B cell (primary cell): ENCODE measurements around the gene ZNF146. TPM values are rescaled to one million over a fixed set of nuclear protein-coding genes. Genes with fewer than 3 reads are reported as not detected.

Source experiments
- ATAC-seq: fragments of 200-7000 bp; cut with Tn5 transposase; one replicate; pipeline ENCODE4 v1.10.0; 2021; ENCODE audit warnings: low read depth, mild to moderate bottlenecking, moderate number of reproducible peaks, moderate library complexity
- CTCF ChIA-PET: fragments of 350-600 bp; sonication (Branson Sonifier 250); formaldehyde crosslinking; loops from one replicate; lab custom pipeline; 2021; ENCODE audit warnings: antibody characterized with exemption, inconsistent platforms; lab: Charles Lee
- POLR2A ChIA-PET: fragments of 350-600 bp; sonication (Branson Sonifier 250); formaldehyde crosslinking; loops from one replicate; lab custom pipeline; 2021; ENCODE audit warnings: antibody characterized with exemption; lab: Charles Lee
- DNase-seq: peaks from one replicate; pipeline ENCODE4 v3.0.0; 2013
- H2AFZ ChIP-seq: 2 replicates; pipeline ENCODE4 v1.6.1; 2012; ENCODE audit warnings: mild to moderate bottlenecking, low read depth, low read length; ENCODE audit not compliant: insufficient read depth, poor library complexity, severe bottlenecking
- H3K27ac ChIP-seq, 2 donors: 1 replicate in 1 of 2; 2 replicates in 1 of 2; pipeline ENCODE4 v1.5.1; 2012 to 2013; ENCODE audit warnings: low read length in 2 of 2, mild to moderate bottlenecking in 2 of 2, moderate library complexity in 1 of 2
- H3K27me3 ChIP-seq, 4 experiments: fragments of 200-600 bp in 1 of 4; sonication (generic) in 1 of 4; replicated peaks in 1 of 4; 1 replicate in 2 of 4; 2 replicates in 2 of 4; pipeline versions ENCODE4 v1.6.1 to v1.7.0; 2013 to 2016; ENCODE audit warnings: low read length in 3 of 4, mild to moderate bottlenecking in 2 of 4, mixed read lengths in 1 of 4, moderate library complexity in 1 of 4; ENCODE audit not compliant: insufficient read depth in 4 of 4, control insufficient read depth in 3 of 4; ENCODE audit errors: control extremely low read depth in 1 of 4
- H3K36me3 ChIP-seq, 2 experiments: replicated peaks in 1 of 2; 1 replicate in 1 of 2; 2 replicates in 1 of 2; pipeline versions ENCODE4 v1.6.1 to v1.7.1; 2013; ENCODE audit warnings: low read length in 1 of 2; ENCODE audit not compliant: insufficient read depth in 2 of 2, control insufficient read depth in 1 of 2; ENCODE audit errors: control extremely low read depth in 1 of 2, extremely low read depth in 1 of 2
- H3K4me1 ChIP-seq, 2 donors: fragments of 200-600 bp in 1 of 2; sonication (generic) in 1 of 2; 1 replicate in 1 of 2; 2 replicates in 1 of 2; pipeline versions ENCODE4 v1.5.1 to v1.6.1; 2013 to 2017; ENCODE audit warnings: low read length in 2 of 2; ENCODE audit not compliant: control insufficient read depth in 2 of 2, insufficient read depth in 2 of 2
- H3K4me2 ChIP-seq: replicated peaks from 2 replicates; pipeline ENCODE3; 2012; ENCODE audit warnings: mild to moderate bottlenecking, low read depth, low read length; ENCODE audit not compliant: poor library complexity, severe bottlenecking
- H3K4me3 ChIP-seq, 5 experiments: fragments of 200-600 bp in 1 of 5; sonication (generic) in 1 of 5; 1 replicate in 3 of 5; 2 replicates in 2 of 5; pipeline versions ENCODE4 v1.5.1 to v1.7.0; 2011 to 2016; ENCODE audit warnings: low read length in 4 of 5, mild to moderate bottlenecking in 4 of 5, low read depth in 2 of 5, control low read depth in 1 of 5, moderate library complexity in 1 of 5; ENCODE audit not compliant: insufficient read depth in 1 of 5; ENCODE audit errors: control extremely low read depth in 1 of 5, extremely low read depth in 1 of 5
- H3K79me2 ChIP-seq: fragments of 200-600 bp; sonication (generic); one replicate; pipeline ENCODE4 v1.6.0; 2016; ENCODE audit warnings: low read length; ENCODE audit not compliant: control insufficient read depth, insufficient read depth
- H3K9ac ChIP-seq: fragments of 200-600 bp; sonication (generic); 2 replicates; pipeline ENCODE4 v1.6.1; 2017; ENCODE audit warnings: mild to moderate bottlenecking, low read length, moderate library complexity
- H3K9me3 ChIP-seq, 3 donors: one replicate each; pipeline versions ENCODE4 v1.6.1 to v1.7.1; 2013; ENCODE audit warnings: low read length in 2 of 3; ENCODE audit not compliant: control insufficient read depth in 2 of 3, insufficient read depth in 1 of 3; ENCODE audit errors: control extremely low read depth in 1 of 3
- H4K20me1 ChIP-seq: 2 replicates; pipeline ENCODE4 v1.6.0; 2012; ENCODE audit warnings: mild to moderate bottlenecking, low read length; ENCODE audit not compliant: insufficient read depth, control insufficient read depth, poor library complexity, severe bottlenecking
- H3K27ac Mint-ChIP-seq: one replicate; pipeline ENCODE4 v1.8.0; 2021; ENCODE audit warnings: mixed read lengths
- H3K27me3 Mint-ChIP-seq: one replicate; pipeline ENCODE4 v1.8.0; 2021; ENCODE audit warnings: mixed read lengths
- H3K4me1 Mint-ChIP-seq: one replicate; pipeline ENCODE4 v1.8.0; 2021; ENCODE audit warnings: mixed read lengths
- H3K4me3 Mint-ChIP-seq: one replicate; pipeline ENCODE4 v1.8.0; 2021; ENCODE audit warnings: mixed read lengths
- H3K9me3 Mint-ChIP-seq: one replicate; pipeline ENCODE4 v1.8.0; 2022; ENCODE audit warnings: mixed read lengths; ENCODE audit not compliant: insufficient read depth
- CTCF ChIP-seq: fragments of 200-600 bp; IDR thresholded peaks from one replicate; pipeline ENCODE4 v1.8.0; 2022; ENCODE audit warnings: antibody characterized with exemption, mild to moderate bottlenecking
- EZH2 ChIP-seq: IDR thresholded peaks from 2 replicates; pipeline ENCODE4 v1.6.1; 2012; ENCODE audit warnings: borderline replicate concordance, low read depth, mild to moderate bottlenecking, moderate library complexity, low read length; ENCODE audit not compliant: insufficient read depth, poor library complexity, severe bottlenecking
- WGBS: methylation state at CpG from one replicate; pipeline ENCODE4 v1.1.5; 2013; ENCODE audit warnings: missing lambda C conversion rate; ENCODE audit not compliant: insufficient coverage; 5-methylcytosine and 5-hydroxymethylcytosine counted together
- intact Hi-C: fragments of 100-400 bp; cut with micrococcal nuclease; formaldehyde crosslinking; loops from one replicate; pipeline ENCODE4 v1.10.0; 2022
- polyA plus RNA-seq: library from polyadenylated mRNA; depleted of rRNA; stranded (reverse); fragments of >200 nt; gene quantifications from 2 replicates; pipeline ENCODE4 v1.2.3, GENCODE V29; 2012
- total RNA-seq, 2 donors: library from RNA; stranded (reverse); fragments of 120-200 nt in 1 of 2; gene quantifications; 1 replicate in 1 of 2; 2 replicates in 1 of 2; pipeline versions ENCODE4 v1.2.3 to v1.2.4, GENCODE V29; 2013 to 2022

Gene ZNF146
- total and polyA plus RNA-seq, 2 donors (not counting 1 experiment from before 2014, with no cell fraction given): 21.9 to 62.2 TPM

GRCh38 chr19:36258028-36258875 lies 43.3 kb downstream of the ZNF146 start:
- H3K27ac Mint-ChIP-seq: no peak overlapping the region
- intact Hi-C loops: no loop called here

More at GRCh38 chr19:36258028-36258875, 43.3 kb downstream of the ZNF146 start:
- Histone ChIP-seq H3K79me2 (no peaks in the 10 kb centered on the region), H4K20me1 (no peaks in the 10 kb centered on the region), H3K27ac (no peak overlapping the region), H3K36me3 (no peaks in the 10 kb centered on the region), H3K9ac (no peak overlapping the region), H3K4me1 (no peaks in the 10 kb centered on the region), H2AFZ (no peak overlapping the region), H3K4me3 (no peak overlapping the region), H3K27me3 (no peaks in the 10 kb centered on the region), H3K4me2 (no peak overlapping the region), H3K9me3 (peaks cover 0 to 51% (median 0%) of the 10 kb centered on the region in 3 donors)
- no peak overlapping the region for H3K4me3 Mint-ChIP-seq
- ATAC-seq: no peak
- ChIA-PET CTCF (no interaction called here), POLR2A (no interaction called here)
- 94% methylated on average over 23 of the region's 29 CpGs for WGBS
- H3K27me3 Mint-ChIP-seq: no peaks in the 10 kb centered on the region
- TF ChIP-seq CTCF: no peak
- TF ChIP-seq EZH2: no peak
- H3K9me3 Mint-ChIP-seq: no peaks in the 10 kb centered on the region
- H3K4me1 Mint-ChIP-seq: no peaks in the 10 kb centered on the region
- DNase-seq: no peak
